ENCODE measurements around the gene TSPAN11.
A peak's percentile ranks its signal among the peaks of the same experiment; 100 is the strongest.
"Not testable (repeated sequence)": the region's sequence is repeated elsewhere in the genome, so short reads cannot be mapped to it uniquely, and the experiment has no call there.

Gene TSPAN11, protein sequence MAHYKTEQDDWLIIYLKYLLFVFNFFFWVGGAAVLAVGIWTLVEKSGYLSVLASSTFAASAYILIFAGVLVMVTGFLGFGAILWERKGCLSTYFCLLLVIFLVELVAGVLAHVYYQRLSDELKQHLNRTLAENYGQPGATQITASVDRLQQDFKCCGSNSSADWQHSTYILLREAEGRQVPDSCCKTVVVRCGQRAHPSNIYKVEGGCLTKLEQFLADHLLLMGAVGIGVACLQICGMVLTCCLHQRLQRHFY

DNA sequence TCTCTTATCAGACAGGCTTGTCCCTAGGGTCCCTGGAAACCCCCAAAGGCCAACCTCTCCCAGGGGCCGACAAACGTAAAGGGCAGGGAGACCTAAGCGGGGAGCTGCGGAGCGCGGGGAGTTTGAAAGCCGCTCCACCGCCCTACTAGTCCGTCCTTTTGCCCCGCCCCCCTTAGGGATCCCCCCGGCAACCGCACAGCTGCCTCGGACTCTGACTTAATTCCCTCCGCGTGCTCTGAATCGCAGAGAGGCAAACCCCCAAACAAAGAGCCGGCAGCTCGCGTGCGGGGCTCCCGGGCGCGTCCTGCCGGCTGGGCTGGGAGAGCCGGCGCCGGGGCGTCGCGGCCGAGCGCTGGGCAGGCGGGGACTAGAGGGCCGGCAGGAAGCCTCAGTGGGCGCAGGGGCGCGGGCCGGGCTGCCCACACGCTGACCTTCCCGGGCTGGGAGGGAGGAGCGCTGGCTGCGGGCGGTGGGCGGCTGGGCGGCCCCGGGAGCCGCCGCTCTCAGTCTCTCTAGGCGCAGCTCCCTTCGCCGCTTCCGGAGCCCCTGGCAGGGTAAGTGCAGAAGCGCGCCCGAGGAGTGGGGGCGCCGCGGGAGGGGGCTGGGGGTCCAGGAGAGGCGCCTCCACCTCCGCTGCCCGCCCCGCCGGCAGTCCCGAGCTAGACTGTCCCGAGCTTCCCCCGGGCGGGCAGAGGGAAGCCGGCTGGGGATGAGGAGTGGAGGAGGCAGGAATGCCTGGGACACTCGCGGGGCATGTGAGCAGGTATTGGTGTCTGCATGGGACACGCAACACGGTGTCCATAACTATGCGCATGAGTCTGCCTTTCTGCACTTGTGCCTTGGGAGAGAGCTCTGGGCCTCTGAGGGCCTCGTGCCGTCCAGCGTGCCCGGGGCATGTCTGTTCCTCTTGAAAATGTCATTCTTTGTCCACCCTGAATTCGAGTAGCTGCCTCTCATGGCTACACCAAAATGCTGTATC lies at the start of gene TSPAN11:
TSS of gene TSPAN11 (plus strand) at position 506 of the 979 bp plus-strand sequence. CDS start 27,244 bp downstream, outside the sequence.
- peak in 1 of 2 donors; percentile 3 for DNase-seq (ENCODE audit: extremely low read depth in 1 of 2, low read depth in 1 of 2)

DNA sequence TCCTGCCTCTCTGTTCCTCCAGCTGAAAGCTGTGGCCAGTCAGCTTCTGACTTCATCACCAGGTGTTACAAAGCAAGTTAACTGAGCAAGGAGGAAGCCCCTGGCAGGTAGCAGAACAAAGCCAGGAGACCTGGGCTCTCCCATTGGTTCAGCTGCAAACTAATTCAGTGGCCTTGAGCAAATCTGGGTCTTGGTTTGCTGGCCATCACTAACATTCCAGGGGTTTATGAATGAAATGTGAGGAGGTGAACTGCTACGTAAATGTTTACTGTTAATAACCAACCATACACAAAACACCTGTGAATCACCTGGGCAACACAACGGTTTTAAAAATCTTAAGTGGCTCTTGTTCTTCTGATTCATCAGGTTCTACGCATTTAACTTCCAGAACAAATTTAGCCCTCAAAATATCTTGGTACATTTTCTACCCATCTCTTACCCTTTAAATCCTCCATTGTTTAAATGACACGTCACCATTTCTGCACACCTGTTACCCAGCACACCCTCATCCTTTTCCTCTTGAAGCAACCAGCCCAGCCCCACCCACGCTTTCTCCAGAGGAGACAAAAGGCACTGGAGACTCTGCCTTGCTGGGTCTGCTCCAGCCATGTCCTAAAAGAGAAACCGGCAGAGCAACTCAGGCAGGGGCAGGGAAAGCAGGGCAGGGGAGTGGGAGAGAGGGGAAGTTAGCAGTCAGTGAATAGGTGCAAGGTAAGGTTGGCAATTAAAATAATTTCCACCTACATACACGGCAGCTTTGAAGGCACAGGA lies 49.3 kb upstream of the TSPAN11 start:
- DNase-seq (ENCODE audit: extremely low read depth in 1 of 2, low read depth in 1 of 2), result no peak

DNA sequence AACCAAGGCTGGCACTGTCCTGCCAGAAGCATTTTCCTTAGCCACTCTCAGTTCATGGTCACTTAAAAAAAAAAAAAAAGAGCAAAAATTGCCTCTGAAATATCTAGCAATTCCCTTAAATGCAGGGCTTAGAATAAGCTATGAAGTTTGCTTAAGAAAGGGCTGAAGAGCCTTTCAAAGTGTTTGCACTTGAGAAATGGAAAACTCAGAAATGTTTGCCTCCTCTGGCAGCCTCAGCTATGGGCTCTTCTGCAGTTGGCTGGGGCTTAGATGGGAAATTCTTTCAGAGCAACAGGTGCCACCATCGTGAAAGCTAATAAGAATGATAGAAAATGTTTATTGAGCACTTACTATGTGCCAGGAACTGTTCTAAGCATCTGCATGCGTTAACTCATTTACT lies 48.5 kb upstream of the TSPAN11 start:
- DNase-seq (ENCODE audit: extremely low read depth in 1 of 2, low read depth in 1 of 2), result no peak

DNA sequence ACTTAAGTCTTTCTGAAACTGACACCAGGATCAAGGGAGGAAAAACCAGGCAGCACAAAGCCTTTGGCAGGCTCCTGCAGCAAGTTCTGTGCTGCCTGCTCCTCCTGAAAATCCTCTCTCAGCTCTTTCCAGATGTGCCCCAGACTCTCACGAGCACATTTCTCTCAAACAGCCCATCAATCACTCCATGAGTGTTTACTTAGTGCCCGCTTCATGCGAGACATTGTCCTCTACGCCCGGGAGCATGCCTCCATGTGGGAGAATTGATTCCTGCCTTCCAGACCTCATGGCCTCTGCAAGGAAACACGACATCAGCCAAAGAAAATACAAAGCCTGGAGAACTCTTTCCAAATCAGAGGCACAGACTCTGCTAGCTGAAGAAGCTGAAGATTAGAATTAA lies 46.5 kb upstream of the TSPAN11 start:
- no peak for DNase-seq (ENCODE audit: extremely low read depth in 1 of 2, low read depth in 1 of 2)

DNA sequence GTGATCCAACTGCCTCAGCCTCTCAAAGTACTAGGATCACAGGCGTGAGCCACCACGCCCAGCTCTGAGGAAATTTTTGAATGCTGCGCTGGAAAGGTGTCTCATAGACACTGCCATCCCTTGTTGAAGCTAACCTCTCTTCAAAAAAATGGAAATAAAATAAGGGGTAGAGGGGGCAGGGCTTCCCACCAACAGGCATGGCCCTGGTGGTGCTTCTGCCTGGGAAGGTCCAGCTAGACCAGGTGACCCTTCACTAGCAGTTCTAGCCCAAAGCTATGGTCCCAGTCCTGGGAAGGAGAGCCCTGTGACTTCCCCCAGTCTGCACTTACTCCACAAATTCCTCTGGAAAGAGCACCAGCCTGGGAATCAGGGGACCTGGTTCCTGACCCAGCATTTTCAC lies 45.7 kb upstream of the TSPAN11 start:
- no peak for DNase-seq (ENCODE audit: extremely low read depth in 1 of 2, low read depth in 1 of 2)

DNA sequence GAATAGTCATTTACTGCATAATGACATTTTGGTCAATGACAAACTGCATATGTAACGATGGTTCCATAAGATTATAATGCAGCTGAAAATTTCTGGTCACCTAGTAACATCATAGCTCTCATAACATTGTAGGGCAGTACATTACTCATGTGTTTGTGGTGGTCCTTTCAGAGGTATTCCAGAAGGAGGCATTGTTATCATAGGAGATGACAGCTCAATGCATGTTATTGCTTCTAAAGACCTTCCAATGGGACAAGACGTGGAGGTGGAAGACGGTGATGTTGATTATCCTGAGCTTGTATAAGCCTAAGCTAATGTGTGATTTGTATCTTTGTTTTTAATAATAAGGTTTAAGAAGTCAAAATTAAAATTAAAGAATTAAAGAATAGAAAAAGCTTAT lies 43.8 kb upstream of the TSPAN11 start:
- no peak for DNase-seq (ENCODE audit: extremely low read depth in 1 of 2, low read depth in 1 of 2)

DNA sequence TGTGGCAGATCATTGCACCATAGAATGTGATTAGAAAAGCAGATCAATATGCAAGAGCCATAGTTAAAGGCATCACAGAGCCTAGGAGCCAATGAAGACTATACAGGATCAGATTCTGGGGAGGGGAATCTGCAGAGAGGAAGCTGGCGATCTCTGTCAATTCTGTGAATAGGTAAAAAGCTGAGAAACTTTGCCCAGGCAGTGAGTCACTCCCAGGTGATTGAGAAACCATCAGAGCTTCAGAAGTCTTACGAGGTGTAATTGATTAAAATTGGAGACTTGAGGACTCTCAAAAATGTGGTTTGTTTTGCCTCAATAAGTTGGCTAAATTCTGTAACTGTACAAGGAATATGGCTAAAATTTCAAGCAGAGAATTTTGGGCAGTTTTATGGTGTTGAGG lies 41.7 kb upstream of the TSPAN11 start:
- DNase-seq (ENCODE audit: extremely low read depth in 1 of 2, low read depth in 1 of 2), result no peak

DNA sequence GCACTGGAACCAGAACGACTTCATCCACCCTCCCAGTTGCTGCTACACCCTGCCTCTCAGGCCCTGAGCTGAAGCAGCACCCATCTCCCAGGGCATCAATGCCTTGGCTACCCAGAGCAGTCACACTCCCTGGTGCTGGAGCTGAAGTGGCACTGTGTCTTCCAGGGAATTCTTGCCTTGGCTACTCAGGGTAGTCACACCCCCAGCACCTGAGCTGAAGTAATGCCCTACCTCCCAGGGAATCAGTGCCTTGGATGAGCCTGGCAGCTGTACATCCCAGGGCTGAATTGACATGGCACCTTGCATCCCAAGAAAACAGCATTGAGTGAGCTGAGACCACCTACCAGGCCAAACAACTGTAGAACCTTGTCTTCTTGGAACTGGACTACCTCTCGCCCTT lies 41.2 kb upstream of the TSPAN11 start:
- no peak for DNase-seq (ENCODE audit: extremely low read depth in 1 of 2, low read depth in 1 of 2)

DNA sequence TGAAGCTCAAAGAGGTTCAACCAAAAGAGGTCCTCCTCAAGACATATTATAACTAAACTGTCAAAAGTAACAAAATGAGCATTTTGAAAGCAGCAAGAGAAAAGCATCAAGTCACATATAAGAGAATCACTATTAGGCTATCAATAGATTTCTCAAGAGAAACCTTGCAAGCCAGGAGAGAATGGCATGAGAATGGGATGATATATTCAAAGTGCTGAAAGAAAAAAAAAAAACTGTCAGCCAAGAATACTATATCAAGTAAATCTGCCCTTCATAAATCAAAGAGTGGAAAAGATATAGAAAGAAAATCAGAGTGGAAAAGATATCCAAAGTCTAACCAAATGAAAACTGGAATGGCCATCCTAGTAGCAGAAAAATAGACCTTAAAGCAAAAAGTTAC lies 39.3 kb upstream of the TSPAN11 start:
- DNase-seq (ENCODE audit: extremely low read depth in 1 of 2, low read depth in 1 of 2), result no peak

DNA sequence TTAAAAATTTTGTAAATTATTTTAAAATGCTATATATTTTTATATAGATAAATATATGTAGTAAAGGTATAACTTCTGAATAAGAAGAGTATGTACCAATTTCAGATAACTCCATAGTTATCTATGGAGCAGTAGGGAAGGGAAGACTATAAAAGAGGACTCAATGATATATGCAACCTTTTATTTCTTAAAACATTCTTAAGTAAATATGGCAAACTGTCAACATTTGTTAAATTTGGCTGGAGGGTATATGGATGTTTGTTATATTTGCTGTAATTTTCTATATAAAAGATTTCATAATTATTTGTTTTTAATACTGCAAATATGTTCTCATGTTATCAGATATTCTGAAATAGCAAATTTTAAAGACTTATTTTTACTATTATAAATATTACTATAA lies 38.3 kb upstream of the TSPAN11 start:
- DNase-seq (ENCODE audit: extremely low read depth in 1 of 2, low read depth in 1 of 2), result no peak

DNA sequence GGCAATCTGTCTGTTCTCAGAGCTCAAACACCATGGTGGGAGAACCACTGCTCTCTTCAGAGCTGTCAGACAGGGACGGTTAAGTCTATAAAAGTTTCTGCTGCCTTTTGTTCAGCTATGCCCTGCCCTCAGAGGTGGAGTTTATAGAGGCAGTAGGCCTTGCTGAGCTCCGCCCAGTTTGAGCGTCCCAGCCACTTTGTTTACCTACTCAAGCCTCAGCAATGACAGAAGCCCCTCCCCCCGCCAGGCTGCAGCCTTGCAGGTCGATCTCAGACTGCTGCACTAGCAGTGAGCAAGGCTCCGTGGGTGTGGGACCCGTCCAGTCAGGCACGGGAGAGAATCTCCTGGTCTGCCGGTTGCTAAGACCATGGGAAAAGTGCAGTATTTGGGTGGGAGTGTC lies 32.0 kb upstream of the TSPAN11 start:
- DNase-seq (ENCODE audit: extremely low read depth in 1 of 2, low read depth in 1 of 2), result not testable (repeated sequence)

DNA sequence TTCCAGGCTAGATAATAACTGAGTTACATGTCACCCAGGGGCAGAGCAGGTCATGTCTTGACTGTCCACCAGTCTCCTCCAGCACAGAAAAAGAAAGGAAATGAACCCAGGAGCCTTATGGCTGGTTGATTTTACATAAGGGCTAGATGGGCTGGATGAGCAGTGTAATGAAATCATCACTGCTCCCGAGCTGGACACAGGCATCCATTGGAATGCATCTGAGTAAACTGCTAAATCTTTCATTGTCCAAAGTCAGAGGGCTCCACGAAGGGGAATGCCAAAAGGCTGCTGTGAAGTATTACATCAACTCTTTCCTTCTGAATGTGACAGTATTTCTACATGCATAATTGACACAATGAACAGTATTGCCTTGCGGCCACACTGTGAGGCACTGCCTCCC lies 30.1 kb upstream of the TSPAN11 start:
- no peak for DNase-seq (ENCODE audit: extremely low read depth in 1 of 2, low read depth in 1 of 2)

DNA sequence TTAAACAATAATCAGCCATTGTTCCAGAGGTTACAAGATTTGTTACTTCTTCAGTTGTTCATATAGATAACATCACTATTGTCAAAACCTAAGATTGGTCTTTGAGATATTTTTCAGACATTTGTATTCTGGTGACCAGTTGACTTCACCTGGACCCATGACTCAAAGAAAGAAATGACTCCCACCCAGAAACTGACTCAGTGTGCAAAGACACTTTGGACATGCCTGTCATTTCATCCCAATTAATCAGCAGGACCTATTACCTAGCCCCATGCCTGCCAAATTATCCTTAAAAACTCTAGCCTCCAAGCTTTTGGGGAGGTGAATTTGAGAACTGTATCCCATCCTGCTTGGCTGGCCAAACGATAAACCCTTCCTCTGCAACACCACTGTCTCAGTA lies 27.7 kb upstream of the TSPAN11 start:
- no peak for DNase-seq (ENCODE audit: extremely low read depth in 1 of 2, low read depth in 1 of 2)

DNA sequence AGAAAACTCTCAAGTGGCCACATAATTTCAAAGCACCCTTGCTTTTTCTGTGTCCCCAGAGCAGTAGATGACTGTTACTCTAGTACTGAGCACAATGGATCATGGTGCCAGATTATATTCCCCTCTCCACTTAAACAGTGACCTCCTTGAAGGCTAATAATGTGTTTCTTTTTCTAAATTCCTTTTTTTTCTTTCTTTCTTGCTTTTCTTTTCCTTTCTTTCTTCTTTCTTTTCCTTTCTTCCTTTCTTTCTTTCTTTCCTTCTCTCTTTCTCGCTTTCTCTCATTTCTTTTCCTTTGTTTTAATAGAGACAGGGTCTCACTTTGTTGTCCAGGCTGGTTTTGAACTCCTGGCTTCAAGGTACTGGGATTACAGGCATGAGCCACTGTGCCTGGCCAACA lies 26.2 kb upstream of the TSPAN11 start:
- DNase-seq (ENCODE audit: extremely low read depth in 1 of 2, low read depth in 1 of 2), result no peak

DNA sequence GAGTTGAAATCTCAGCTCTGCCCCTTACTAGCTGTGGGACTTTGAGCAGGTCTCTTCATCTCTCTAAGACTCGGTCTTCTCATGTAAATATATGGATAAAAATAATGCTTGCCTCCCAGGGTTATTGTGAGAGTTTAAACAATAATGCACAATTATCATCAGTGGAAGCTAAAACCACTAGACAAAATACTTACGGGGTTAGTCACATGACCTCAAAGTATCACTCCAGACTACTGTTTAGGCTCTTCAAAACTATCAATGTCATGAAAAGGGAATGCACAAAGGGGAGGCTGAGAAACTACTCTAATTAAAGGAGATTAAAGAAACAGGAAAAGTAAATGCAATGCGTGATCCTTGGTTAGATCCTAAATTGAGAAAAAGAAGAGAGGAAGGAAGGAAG lies 24.5 kb upstream of the TSPAN11 start:
- no peak for DNase-seq (ENCODE audit: extremely low read depth in 1 of 2, low read depth in 1 of 2)

DNA sequence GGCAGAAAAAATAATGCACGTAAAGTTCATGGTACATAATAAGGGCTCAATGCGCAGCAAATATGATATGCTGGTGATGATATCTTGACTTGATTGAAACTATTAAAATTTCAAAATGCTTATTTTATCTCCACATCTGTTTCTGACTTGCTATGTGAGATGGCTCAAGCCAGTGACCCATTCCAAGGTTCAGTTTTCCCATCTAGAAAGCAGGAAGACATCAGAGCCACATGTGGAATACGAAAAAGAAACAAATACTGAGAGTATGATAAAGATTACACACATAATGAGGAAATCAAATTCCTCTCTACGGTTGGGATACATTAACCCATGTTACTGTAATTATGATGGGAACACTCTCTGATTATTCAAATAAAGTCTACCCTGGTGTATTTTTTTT lies 24.0 kb upstream of the TSPAN11 start:
- DNase-seq (ENCODE audit: extremely low read depth in 1 of 2, low read depth in 1 of 2), result no peak

DNA sequence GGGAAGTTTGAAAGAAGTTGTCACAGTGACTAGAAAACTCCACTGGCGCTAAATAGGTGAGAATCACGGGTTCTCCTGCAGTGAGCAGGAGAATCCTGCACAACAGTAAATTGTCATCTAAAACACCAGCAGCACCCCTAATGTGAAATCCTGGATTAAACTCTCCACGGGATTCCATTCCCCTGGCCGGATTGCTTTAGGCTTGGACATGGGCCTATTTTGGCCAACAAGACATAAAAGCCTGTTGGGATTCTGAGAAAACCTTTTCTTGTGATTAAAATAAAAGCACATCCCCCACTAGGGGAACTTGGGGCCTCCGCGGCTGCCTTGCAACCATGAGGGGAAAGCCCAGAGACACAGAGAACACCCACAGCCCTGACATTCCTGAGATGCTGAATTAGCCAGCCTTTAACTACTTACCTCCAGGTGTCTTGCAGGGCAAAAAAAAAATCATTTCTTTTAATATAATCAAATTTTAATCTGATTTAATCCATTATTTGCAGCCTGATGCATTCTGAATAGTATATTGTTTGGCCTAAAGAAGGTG lies 21.0 kb upstream of the TSPAN11 start:
- DNase-seq (ENCODE audit: extremely low read depth in 1 of 2, low read depth in 1 of 2), result no peak

DNA sequence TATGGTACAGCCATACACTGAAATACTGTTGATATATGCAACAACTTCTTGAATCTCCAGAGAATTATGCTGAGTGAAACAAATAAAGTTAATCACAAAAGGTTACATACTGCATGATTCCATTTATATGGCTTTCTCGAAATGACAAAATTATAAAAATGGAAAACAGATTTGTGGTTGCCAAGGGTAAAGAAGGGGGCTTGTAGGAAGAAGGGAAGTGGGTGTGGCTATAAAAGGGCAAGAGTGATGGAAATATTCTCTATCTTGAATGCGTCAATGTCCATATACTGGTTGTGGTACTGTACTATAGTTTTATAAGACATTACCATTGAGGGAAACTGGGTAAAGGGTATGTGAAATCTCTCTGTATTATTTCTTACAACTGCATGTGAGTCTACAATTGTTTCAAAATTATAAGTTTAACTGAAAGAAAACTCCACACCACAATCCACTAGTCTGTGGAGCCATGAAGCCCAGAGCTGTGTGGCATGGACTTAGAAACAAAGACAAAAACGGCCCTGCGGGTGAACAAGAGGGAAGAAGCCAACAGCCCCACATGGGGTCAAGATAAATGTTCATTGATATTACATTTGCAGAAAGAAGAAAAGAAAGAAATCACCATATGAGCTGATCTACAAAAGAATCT lies 18.3 kb upstream of the TSPAN11 start:
- DNase-seq (ENCODE audit: extremely low read depth in 1 of 2, low read depth in 1 of 2), result no peak

DNA sequence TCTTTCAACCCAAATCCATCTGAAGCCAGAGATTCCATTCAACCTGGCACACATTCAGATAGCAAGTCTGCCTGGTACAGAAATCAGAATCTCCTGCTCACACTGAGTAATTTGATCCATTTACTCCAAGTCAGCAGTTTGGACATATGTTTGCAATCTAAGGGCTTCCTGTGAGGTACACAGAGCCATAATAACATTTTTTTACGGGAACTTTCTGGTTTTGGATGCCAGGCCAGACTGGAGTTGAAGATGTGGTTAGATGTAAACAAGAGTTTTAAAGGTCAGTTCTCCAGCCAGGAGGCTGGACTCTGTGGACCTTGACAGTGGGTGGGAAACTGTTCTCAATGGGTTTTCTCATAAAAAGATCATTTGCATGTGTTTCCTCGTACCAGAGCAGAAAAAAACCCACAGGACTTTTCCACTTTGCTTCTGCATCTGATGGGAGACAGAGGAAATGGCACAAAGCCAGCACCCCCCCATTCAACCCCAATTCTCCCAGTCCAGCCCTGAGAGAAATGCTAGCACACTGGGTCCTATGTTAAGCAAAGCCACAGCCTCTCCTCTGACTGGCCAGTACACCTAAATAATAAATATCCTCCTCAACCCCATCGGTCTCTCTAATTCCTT lies 17.7 kb upstream of the TSPAN11 start:
- no peak for DNase-seq (ENCODE audit: extremely low read depth in 1 of 2, low read depth in 1 of 2)

DNA sequence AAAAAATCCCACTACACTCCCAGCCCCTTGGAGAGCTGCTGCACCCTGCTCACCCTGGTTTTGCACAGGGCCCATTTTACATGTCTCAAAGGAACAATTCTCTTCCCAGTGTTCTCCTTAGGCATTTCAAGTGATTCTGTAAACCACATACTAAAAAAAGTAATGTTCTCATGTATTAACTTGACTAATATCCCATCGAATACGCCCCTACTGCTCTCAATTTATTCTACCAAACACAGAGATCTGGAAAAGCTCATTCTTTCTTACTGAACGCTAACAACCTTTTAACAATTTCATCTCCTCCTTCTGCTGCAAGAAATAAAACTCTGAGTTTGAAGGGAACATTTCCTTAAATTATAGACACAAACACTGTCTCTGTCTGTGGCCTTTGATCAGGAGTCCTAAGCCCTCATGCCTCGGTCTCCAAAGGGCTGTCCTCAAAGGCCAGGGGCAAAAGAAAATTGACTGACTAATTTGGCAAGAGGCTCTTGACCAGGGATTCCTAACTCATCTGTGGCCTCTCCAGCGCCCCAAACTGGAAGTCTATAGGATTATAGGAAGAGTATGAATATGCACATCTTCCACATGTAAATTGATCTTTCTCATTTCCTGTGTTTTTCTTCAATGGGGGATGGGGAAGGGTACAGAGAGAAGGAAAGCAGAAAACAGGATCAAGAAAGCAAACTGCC lies 17.1 kb upstream of the TSPAN11 start:
- DNase-seq (ENCODE audit: extremely low read depth in 1 of 2, low read depth in 1 of 2), result no peak
